Panc1 (cell line): Measurements from ENCODE around the gene CAMK2B.

ENCODE experiments used
- POLR2AphosphoS5 ChIP-seq: IDR thresholded peaks from 2 replicates; pipeline ENCODE4 v1.6.1; 2012; ENCODE audit warnings: mild to moderate bottlenecking, low read depth, low read length, moderate library complexity
- SIN3A ChIP-seq: IDR thresholded peaks from 2 replicates; pipeline ENCODE4 v1.6.1; 2012; ENCODE audit warnings: low read depth, mild to moderate bottlenecking, low read length, moderate library complexity, borderline replicate concordance; ENCODE audit not compliant: insufficient read depth
- TCF7L2 ChIP-seq: IDR thresholded peaks from 2 replicates; pipeline ENCODE4 v1.6.1; 2011; ENCODE audit warnings: mild to moderate bottlenecking, low read depth, low read length, inconsistent platforms
- TF ChIP-seq, protein P1 (sequence below): fragments of 450-650 bp; IDR thresholded peaks from 2 replicates; pipeline ENCODE4 v1.5.1; 2017; ENCODE audit warnings: mild to moderate bottlenecking
- TF ChIP-seq, protein P2 (sequence below), 2 experiments: IDR thresholded peaks; 2 replicates each; pipeline ENCODE4 v1.6.1; 2011 to 2012; ENCODE audit warnings: low read depth in 2 of 2, control low read depth in 1 of 2, low read length in 1 of 2, mild to moderate bottlenecking in 1 of 2, moderate library complexity in 1 of 2; ENCODE audit not compliant: insufficient read depth in 1 of 2

DNA sequence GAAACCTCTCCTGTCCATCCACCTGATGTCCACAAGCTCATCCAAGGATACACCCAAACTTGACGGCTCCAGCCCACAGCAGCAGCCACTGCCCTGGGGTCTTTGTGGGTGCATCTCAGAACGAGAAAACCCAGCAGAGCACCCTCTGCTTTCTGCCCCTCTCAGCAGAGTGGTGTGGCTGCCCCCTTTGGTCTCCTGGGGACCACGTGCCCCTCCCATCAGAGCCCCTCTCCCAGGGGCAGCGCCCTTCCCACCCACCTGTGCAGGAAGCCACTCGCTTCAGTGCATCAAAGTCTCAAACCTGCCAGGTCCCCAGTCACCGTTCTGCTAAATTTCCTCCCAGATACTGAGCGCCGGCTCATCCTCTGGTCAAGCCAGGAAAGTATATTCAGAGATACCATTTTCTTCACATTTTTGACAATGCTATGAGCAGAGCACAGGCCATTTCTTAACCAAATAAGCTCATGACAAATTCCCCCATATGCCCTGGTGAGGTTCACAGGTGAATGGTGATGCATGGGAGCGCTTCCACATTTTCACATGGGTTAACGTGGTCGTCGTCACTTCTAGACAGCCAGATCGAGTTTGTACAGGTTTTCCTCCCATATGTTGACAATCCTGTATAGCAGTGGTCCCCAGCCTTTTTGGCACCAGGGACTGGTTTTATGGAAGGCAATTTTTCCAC lies 32.4 kb downstream of the CAMK2B start:
- TF ChIP-seq POLR2AphosphoS5 = no peak
- TF ChIP-seq SIN3A = no peak
- TF ChIP-seq, protein P1, sequence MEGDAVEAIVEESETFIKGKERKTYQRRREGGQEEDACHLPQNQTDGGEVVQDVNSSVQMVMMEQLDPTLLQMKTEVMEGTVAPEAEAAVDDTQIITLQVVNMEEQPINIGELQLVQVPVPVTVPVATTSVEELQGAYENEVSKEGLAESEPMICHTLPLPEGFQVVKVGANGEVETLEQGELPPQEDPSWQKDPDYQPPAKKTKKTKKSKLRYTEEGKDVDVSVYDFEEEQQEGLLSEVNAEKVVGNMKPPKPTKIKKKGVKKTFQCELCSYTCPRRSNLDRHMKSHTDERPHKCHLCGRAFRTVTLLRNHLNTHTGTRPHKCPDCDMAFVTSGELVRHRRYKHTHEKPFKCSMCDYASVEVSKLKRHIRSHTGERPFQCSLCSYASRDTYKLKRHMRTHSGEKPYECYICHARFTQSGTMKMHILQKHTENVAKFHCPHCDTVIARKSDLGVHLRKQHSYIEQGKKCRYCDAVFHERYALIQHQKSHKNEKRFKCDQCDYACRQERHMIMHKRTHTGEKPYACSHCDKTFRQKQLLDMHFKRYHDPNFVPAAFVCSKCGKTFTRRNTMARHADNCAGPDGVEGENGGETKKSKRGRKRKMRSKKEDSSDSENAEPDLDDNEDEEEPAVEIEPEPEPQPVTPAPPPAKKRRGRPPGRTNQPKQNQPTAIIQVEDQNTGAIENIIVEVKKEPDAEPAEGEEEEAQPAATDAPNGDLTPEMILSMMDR = no peak
- TF ChIP-seq, protein P2, sequence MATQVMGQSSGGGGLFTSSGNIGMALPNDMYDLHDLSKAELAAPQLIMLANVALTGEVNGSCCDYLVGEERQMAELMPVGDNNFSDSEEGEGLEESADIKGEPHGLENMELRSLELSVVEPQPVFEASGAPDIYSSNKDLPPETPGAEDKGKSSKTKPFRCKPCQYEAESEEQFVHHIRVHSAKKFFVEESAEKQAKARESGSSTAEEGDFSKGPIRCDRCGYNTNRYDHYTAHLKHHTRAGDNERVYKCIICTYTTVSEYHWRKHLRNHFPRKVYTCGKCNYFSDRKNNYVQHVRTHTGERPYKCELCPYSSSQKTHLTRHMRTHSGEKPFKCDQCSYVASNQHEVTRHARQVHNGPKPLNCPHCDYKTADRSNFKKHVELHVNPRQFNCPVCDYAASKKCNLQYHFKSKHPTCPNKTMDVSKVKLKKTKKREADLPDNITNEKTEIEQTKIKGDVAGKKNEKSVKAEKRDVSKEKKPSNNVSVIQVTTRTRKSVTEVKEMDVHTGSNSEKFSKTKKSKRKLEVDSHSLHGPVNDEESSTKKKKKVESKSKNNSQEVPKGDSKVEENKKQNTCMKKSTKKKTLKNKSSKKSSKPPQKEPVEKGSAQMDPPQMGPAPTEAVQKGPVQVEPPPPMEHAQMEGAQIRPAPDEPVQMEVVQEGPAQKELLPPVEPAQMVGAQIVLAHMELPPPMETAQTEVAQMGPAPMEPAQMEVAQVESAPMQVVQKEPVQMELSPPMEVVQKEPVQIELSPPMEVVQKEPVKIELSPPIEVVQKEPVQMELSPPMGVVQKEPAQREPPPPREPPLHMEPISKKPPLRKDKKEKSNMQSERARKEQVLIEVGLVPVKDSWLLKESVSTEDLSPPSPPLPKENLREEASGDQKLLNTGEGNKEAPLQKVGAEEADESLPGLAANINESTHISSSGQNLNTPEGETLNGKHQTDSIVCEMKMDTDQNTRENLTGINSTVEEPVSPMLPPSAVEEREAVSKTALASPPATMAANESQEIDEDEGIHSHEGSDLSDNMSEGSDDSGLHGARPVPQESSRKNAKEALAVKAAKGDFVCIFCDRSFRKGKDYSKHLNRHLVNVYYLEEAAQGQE (IDR thresholded peaks at IDR 0.05; ENCODE audit: insufficient read depth in 1 of 2, low read depth in 2 of 2, low read length in 1 of 2) = no peak
- TF ChIP-seq TCF7L2 = no peak
